HepG2 (cell line): ENCODE data around the gene SERINC2. TPM values are rescaled to one million over a fixed set of nuclear protein-coding genes. Genes with fewer than 3 reads are reported as not detected.

ENCODE experiments used
- CHD2 ChIP-seq: IDR thresholded peaks from 2 replicates; pipeline ENCODE4 v1.6.1; 2011; ENCODE audit warnings: low read depth, low read length, improper control_type of control experiment
- NR2F6 ChIP-seq, 2 experiments: IDR thresholded peaks; 2 replicates each; pipeline ENCODE4 v1.6.1; 2016; ENCODE audit warnings: antibody characterized with exemption in 1 of 2, mild to moderate bottlenecking in 1 of 2
- NR3C1 ChIP-seq: sonication (generic); formaldehyde crosslinking; IDR thresholded peaks from 2 replicates; pipeline ENCODE4 v1.4.0; 2020; ENCODE audit warnings: missing genetic modification reagents
- PITX1 ChIP-seq: sonication (generic); formaldehyde crosslinking; IDR thresholded peaks from 2 replicates; pipeline ENCODE4 v1.5.1; 2020; ENCODE audit warnings: mild to moderate bottlenecking, missing genetic modification reagents
- PRPF4 ChIP-seq: fragments of 200-400 bp; formaldehyde crosslinking; IDR thresholded peaks from 2 replicates; pipeline ENCODE4 v1.6.1; 2016; ENCODE audit warnings: low read length, low read depth; ENCODE audit not compliant: poor library complexity, severe bottlenecking
- RORA ChIP-seq: sonication (generic); formaldehyde crosslinking; IDR thresholded peaks from 2 replicates; pipeline ENCODE4 v1.5.0; 2020; ENCODE audit warnings: mild to moderate bottlenecking, missing genetic modification reagents, moderate library complexity
- YEATS4 ChIP-seq: sonication (generic); formaldehyde crosslinking; IDR thresholded peaks from 2 replicates; pipeline ENCODE4 v1.4.0; 2020; ENCODE audit warnings: missing genetic modification reagents, borderline replicate concordance
- ZEB1 ChIP-seq: IDR thresholded peaks from 2 replicates; pipeline ENCODE4 v1.6.1; 2012; ENCODE audit warnings: mild to moderate bottlenecking, low read depth, inconsistent platforms; ENCODE audit not compliant: insufficient replicate concordance
- ZNF317 ChIP-seq: sonication (generic); formaldehyde crosslinking; IDR thresholded peaks from 2 replicates; pipeline ENCODE4 v1.5.0; 2020; ENCODE audit warnings: mild to moderate bottlenecking, missing genetic modification reagents
- ZNF337 ChIP-seq: sonication (generic); formaldehyde crosslinking; IDR thresholded peaks from 2 replicates; pipeline ENCODE4 v1.5.1; 2020; ENCODE audit warnings: missing genetic modification reagents, low read depth, mild to moderate bottlenecking, borderline replicate concordance
- ZNF720 ChIP-seq: sonication (generic); formaldehyde crosslinking; IDR thresholded peaks from 2 replicates; pipeline ENCODE4 v1.4.0; 2020; ENCODE audit warnings: missing genetic modification reagents
- ZNF749 ChIP-seq: sonication (generic); formaldehyde crosslinking; IDR thresholded peaks from 2 replicates; pipeline ENCODE4 v1.8.0; 2022; ENCODE audit warnings: mild to moderate bottlenecking, missing genetic modification reagents, moderate library complexity, borderline replicate concordance
- ZNF839 ChIP-seq: sonication (generic); formaldehyde crosslinking; IDR thresholded peaks from 2 replicates; pipeline ENCODE4 v1.4.0; 2020; ENCODE audit warnings: missing genetic modification reagents, mild to moderate bottlenecking, borderline replicate concordance
- polyA plus RNA-seq, 8 experiments: library from polyadenylated mRNA; depleted of rRNA in 3 of 8; stranded (reverse) in 7 of 8; unstranded in 1 of 8; fragments of >200 nt; fragmentation: Illumina TruSeq in 4 of 8; extraction: Trizol in 4 of 8; gene quantifications; 2 replicates each; pipeline versions ENCODE4 v1.2.1 to v1.2.3, GENCODE V29; 2011 to 2016; ENCODE audit warnings: low read depth in 4 of 8, missing spikeins in 1 of 8, mixed read lengths in 1 of 8; ENCODE audit not compliant: insufficient read depth in 1 of 8
- total RNA-seq, 5 experiments: library from RNA; depleted of rRNA; stranded (reverse); fragments of >200 nt; fragmentation: Illumina TruSeq; extraction: Trizol; gene quantifications; 2 replicates each; pipeline ENCODE4 v1.2.3, GENCODE V29; 2016; ENCODE audit warnings: low read depth in 1 of 5
- TF ChIP-seq, protein P1 (sequence below): sonication (generic); formaldehyde crosslinking; IDR thresholded peaks from 2 replicates; pipeline ENCODE4 v1.8.1; 2022; ENCODE audit warnings: low read depth, mild to moderate bottlenecking, missing genetic modification reagents
- TF ChIP-seq, protein P2 (sequence below): sonication (generic); formaldehyde crosslinking; IDR thresholded peaks from 2 replicates; pipeline ENCODE4 v1.5.1; 2020; ENCODE audit warnings: mild to moderate bottlenecking, missing genetic modification reagents, borderline replicate concordance
- TF ChIP-seq, protein P3 (sequence below): sonication (generic); formaldehyde crosslinking; IDR thresholded peaks from 2 replicates; pipeline ENCODE4 v1.4.0; 2020; ENCODE audit warnings: mild to moderate bottlenecking, missing genetic modification reagents

The SERINC2 gene
- total and polyA plus RNA-seq, 2 of the 13 experiments (the other 11 are each of a cell fraction or from before 2014, with no cell fraction given): 4.8 to 126 TPM

DNA sequence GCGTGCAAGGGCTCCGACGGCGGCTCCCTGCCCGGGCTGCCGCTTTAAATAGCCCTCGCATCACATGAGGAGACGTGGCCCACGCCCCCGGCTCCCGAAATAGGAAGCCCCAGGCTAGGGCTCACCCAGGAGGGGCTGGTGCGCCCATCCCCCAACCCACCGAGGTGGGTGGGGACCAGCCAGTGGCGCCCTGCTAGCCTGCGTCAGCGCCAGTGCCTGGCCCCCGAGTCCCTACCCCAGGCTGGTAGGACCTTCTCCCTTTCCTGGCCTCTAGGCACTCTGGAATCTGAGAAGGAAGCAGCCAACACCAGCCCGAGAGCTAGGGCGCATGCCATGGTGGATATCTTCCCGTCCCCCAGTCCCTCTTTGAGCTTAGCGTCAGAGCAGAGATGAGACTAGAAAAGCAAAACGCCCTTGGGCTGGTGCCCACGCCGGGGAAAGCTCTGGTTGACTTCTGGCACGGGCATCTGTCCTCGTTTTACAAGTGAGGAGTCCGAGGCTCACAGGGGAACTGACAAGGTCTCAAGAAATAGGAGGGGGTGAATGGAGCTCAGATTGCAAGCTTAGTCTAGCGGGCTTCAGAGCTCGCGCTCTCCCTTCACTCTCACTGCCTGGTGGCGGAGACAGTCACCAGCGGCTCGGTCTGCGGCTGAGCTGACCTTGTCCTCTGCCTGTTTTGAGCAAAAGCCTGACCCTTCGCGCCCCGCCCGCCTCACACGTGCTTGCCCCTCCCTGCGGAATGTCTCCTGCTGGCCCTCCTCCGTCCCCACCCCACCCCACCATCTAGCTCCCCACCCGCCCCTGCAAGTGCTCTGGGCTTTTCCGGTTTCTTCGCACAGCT lies 39.7 kb upstream of the SERINC2 start, which contains the start of gene FABP3 (continued):
- TF ChIP-seq, protein P1, sequence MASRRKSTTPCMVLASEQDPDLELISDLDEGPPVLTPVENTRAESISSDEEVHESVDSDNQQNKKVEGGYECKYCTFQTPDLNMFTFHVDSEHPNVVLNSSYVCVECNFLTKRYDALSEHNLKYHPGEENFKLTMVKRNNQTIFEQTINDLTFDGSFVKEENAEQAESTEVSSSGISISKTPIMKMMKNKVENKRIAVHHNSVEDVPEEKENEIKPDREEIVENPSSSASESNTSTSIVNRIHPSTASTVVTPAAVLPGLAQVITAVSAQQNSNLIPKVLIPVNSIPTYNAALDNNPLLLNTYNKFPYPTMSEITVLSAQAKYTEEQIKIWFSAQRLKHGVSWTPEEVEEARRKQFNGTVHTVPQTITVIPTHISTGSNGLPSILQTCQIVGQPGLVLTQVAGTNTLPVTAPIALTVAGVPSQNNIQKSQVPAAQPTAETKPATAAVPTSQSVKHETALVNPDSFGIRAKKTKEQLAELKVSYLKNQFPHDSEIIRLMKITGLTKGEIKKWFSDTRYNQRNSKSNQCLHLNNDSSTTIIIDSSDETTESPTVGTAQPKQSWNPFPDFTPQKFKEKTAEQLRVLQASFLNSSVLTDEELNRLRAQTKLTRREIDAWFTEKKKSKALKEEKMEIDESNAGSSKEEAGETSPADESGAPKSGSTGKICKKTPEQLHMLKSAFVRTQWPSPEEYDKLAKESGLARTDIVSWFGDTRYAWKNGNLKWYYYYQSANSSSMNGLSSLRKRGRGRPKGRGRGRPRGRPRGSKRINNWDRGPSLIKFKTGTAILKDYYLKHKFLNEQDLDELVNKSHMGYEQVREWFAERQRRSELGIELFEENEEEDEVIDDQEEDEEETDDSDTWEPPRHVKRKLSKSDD: no peak
- TF ChIP-seq NR2F6 (IDR thresholded peaks at IDR 0.05): peak; percentile 64
- peak; percentile 83 for TF ChIP-seq NR2F6 (CRISPR knock-in tag; IDR thresholded peaks at IDR 0.05)
- TF ChIP-seq YEATS4 (CRISPR knock-in tag): no peak
- TF ChIP-seq ZNF317: no peak
- no peak for TF ChIP-seq ZEB1
- TF ChIP-seq NR3C1 (CRISPR knock-in tag): no peak
- TF ChIP-seq, protein P2, sequence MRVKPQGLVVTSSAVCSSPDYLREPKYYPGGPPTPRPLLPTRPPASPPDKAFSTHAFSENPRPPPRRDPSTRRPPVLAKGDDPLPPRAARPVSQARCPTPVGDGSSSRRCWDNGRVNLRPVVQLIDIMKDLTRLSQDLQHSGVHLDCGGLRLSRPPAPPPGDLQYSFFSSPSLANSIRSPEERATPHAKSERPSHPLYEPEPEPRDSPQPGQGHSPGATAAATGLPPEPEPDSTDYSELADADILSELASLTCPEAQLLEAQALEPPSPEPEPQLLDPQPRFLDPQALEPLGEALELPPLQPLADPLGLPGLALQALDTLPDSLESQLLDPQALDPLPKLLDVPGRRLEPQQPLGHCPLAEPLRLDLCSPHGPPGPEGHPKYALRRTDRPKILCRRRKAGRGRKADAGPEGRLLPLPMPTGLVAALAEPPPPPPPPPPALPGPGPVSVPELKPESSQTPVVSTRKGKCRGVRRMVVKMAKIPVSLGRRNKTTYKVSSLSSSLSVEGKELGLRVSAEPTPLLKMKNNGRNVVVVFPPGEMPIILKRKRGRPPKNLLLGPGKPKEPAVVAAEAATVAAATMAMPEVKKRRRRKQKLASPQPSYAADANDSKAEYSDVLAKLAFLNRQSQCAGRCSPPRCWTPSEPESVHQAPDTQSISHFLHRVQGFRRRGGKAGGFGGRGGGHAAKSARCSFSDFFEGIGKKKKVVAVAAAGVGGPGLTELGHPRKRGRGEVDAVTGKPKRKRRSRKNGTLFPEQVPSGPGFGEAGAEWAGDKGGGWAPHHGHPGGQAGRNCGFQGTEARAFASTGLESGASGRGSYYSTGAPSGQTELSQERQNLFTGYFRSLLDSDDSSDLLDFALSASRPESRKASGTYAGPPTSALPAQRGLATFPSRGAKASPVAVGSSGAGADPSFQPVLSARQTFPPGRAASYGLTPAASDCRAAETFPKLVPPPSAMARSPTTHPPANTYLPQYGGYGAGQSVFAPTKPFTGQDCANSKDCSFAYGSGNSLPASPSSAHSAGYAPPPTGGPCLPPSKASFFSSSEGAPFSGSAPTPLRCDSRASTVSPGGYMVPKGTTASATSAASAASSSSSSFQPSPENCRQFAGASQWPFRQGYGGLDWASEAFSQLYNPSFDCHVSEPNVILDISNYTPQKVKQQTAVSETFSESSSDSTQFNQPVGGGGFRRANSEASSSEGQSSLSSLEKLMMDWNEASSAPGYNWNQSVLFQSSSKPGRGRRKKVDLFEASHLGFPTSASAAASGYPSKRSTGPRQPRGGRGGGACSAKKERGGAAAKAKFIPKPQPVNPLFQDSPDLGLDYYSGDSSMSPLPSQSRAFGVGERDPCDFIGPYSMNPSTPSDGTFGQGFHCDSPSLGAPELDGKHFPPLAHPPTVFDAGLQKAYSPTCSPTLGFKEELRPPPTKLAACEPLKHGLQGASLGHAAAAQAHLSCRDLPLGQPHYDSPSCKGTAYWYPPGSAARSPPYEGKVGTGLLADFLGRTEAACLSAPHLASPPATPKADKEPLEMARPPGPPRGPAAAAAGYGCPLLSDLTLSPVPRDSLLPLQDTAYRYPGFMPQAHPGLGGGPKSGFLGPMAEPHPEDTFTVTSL (CRISPR knock-in tag): no peak
- TF ChIP-seq RORA (CRISPR knock-in tag): no peak
- 0 out of 2 replicates have a peak, but pooled peaks have one; percentile 25 for TF ChIP-seq ZNF337 (CRISPR knock-in tag)
- TF ChIP-seq ZNF749 (CRISPR knock-in tag): no peak
- no peak for TF ChIP-seq CHD2
- TF ChIP-seq, protein P3, sequence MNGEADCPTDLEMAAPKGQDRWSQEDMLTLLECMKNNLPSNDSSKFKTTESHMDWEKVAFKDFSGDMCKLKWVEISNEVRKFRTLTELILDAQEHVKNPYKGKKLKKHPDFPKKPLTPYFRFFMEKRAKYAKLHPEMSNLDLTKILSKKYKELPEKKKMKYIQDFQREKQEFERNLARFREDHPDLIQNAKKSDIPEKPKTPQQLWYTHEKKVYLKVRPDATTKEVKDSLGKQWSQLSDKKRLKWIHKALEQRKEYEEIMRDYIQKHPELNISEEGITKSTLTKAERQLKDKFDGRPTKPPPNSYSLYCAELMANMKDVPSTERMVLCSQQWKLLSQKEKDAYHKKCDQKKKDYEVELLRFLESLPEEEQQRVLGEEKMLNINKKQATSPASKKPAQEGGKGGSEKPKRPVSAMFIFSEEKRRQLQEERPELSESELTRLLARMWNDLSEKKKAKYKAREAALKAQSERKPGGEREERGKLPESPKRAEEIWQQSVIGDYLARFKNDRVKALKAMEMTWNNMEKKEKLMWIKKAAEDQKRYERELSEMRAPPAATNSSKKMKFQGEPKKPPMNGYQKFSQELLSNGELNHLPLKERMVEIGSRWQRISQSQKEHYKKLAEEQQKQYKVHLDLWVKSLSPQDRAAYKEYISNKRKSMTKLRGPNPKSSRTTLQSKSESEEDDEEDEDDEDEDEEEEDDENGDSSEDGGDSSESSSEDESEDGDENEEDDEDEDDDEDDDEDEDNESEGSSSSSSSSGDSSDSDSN (CRISPR knock-in tag): peak; percentile 24; the same call in 1 of the 2 replicates
- TF ChIP-seq ZNF839 (CRISPR knock-in tag): no peak
- peak; percentile 37; the same call in 1 of the 2 replicates for TF ChIP-seq PITX1 (CRISPR knock-in tag)
- TF ChIP-seq PRPF4: no peak
- no peak for TF ChIP-seq ZNF720 (CRISPR knock-in tag)
